ENCODE results near the gene SLC15A3. TPM values are rescaled to one million over a fixed set of nuclear protein-coding genes. Genes with fewer than 3 reads are reported as not detected.

SLC15A3 gene
- total RNA-seq, 1 experiment from 2014 or later = 8.7 TPM

DNA sequence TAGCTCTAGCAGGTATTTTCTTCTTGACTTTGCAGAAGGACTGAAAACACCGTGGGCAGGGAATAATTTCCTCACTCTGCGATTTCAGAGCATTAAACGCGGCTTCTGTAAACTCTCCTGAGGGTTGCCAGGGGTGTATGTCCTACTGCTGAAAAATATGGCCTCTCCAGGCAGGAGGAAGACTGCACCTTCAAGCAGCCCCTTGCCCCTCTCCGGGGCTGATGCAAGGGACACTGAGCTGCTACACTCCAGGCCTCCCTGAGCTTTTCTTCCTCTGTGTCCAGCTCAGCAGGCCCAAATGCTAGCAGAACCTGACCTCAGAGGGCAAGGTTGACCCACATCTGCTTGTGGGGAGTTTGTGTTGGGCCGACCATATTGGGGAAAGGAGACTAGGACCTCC is 21.7 kb upstream of the SLC15A3 start:
- in situ Hi-C loops (cut with HindIII; ENCODE audit: low pct_unique_long_range_greater_than_20kb, low sequenced_read_pairs) (no loop called here), intact Hi-C loops (cut with micrococcal nuclease; ENCODE audit: unreplicated experiment) (no loop called here)
- ChIA-PET CTCF (no interaction called here), POLR2A (no interaction called here)
- H3K27ac ChIP-seq (ENCODE audit: low read length) = no peak overlapping the region
- H3K27me3 ChIP-seq (ENCODE audit: control insufficient read depth, insufficient read depth, low read length) = no peaks in the 10 kb centered on the region
- DNase-seq (ENCODE audit: low read depth, low spot score) = no peak
- no peaks in the 10 kb centered on the region for H3K9me3 ChIP-seq (ENCODE audit: control insufficient read depth, insufficient read depth, low read depth, low read length)
- no peak for ATAC-seq
- BruUV-seq (replicated peaks) = no TSS peak
- H3K4me3 ChIP-seq (ENCODE audit: low read depth in 2 of 2, low read length in 2 of 2) = no peak overlapping the region
- no peak for TF ChIP-seq POLR2AphosphoS5 (IDR thresholded peaks at IDR 0.05; ENCODE audit: low read depth, low read length)
- TF ChIP-seq TCF7L2 (IDR thresholded peaks at IDR 0.05; ENCODE audit: low read depth, low read length) = no peak
- TF ChIP-seq, protein P1, sequence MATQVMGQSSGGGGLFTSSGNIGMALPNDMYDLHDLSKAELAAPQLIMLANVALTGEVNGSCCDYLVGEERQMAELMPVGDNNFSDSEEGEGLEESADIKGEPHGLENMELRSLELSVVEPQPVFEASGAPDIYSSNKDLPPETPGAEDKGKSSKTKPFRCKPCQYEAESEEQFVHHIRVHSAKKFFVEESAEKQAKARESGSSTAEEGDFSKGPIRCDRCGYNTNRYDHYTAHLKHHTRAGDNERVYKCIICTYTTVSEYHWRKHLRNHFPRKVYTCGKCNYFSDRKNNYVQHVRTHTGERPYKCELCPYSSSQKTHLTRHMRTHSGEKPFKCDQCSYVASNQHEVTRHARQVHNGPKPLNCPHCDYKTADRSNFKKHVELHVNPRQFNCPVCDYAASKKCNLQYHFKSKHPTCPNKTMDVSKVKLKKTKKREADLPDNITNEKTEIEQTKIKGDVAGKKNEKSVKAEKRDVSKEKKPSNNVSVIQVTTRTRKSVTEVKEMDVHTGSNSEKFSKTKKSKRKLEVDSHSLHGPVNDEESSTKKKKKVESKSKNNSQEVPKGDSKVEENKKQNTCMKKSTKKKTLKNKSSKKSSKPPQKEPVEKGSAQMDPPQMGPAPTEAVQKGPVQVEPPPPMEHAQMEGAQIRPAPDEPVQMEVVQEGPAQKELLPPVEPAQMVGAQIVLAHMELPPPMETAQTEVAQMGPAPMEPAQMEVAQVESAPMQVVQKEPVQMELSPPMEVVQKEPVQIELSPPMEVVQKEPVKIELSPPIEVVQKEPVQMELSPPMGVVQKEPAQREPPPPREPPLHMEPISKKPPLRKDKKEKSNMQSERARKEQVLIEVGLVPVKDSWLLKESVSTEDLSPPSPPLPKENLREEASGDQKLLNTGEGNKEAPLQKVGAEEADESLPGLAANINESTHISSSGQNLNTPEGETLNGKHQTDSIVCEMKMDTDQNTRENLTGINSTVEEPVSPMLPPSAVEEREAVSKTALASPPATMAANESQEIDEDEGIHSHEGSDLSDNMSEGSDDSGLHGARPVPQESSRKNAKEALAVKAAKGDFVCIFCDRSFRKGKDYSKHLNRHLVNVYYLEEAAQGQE (IDR thresholded peaks at IDR 0.05; ENCODE audit: insufficient read depth in 1 of 2, low read depth in 2 of 2, low read length in 1 of 2) = no peak
- TF ChIP-seq, protein P2, sequence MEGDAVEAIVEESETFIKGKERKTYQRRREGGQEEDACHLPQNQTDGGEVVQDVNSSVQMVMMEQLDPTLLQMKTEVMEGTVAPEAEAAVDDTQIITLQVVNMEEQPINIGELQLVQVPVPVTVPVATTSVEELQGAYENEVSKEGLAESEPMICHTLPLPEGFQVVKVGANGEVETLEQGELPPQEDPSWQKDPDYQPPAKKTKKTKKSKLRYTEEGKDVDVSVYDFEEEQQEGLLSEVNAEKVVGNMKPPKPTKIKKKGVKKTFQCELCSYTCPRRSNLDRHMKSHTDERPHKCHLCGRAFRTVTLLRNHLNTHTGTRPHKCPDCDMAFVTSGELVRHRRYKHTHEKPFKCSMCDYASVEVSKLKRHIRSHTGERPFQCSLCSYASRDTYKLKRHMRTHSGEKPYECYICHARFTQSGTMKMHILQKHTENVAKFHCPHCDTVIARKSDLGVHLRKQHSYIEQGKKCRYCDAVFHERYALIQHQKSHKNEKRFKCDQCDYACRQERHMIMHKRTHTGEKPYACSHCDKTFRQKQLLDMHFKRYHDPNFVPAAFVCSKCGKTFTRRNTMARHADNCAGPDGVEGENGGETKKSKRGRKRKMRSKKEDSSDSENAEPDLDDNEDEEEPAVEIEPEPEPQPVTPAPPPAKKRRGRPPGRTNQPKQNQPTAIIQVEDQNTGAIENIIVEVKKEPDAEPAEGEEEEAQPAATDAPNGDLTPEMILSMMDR (IDR thresholded peaks at IDR 0.05) = no peak
- no peak for TF ChIP-seq SIN3A (IDR thresholded peaks at IDR 0.05; ENCODE audit: borderline replicate concordance, insufficient read depth, low read depth, low read length)
- no peaks in the 10 kb centered on the region for H3K36me3 ChIP-seq (ENCODE audit: control insufficient read depth, insufficient read depth, low read length)
- no peaks in the 10 kb centered on the region for H3K4me1 ChIP-seq (ENCODE audit: control insufficient read depth, insufficient read depth, low read length)

DNA sequence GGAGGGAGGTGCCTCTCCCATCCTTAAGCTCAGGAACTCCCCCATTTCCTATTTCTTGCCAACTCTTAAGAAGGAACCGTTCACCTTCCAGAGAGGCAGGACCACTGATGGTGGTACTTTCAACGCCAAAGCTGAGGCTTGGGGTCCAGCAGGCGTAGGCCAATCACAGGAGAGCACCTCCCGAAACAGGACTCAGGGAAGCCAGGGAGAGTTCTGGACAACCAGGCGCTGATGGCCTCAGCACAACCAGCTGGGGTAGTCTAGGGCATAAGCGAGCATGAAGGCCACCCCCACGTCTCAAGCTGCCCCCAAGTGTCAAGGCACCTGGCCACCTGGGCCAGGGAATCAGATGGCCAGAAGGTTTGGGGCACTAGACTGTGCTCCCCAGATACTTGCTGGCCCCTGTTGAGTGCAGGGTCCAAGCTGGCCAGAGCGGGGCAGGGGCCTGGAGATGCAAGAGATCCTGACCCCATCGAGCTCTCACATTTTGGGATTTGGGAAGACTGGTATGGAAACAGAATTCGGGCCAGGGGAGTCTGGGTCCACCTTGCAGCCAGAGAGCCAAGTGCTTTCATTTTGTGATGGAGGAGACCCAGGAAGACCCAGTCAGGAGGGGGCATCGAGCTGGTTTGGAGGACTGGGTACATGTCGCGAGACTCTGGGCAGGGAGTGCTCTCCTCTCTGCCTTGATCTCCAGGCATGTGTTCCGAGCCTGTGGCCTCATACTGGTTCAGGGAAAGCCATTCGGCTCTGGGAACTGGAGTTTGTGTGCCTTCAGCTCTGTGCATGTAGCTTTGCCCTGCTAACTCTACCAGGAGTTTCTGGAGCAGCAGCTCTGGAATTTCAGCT is 20.4 kb upstream of the SLC15A3 start:
- DNase-seq (ENCODE audit: low read depth, low spot score) = no peak
- Histone ChIP-seq H3K4me3 (ENCODE audit: low read depth in 2 of 2, low read length in 2 of 2) (no peak overlapping the region), H3K36me3 (ENCODE audit: control insufficient read depth, insufficient read depth, low read length) (no peaks in the 10 kb centered on the region), H3K27me3 (ENCODE audit: control insufficient read depth, insufficient read depth, low read length) (no peaks in the 10 kb centered on the region), H3K4me1 (ENCODE audit: control insufficient read depth, insufficient read depth, low read length) (no peaks in the 10 kb centered on the region), H3K9me3 (ENCODE audit: control insufficient read depth, insufficient read depth, low read depth, low read length) (no peaks in the 10 kb centered on the region), H3K27ac (ENCODE audit: low read length) (no peak overlapping the region)
- in situ Hi-C loops (cut with HindIII; ENCODE audit: low pct_unique_long_range_greater_than_20kb, low sequenced_read_pairs) = no loop called here
- no TSS peak for BruUV-seq (replicated peaks)
- ATAC-seq = peak; percentile 49
- POLR2A ChIA-PET = no interaction called here
- TF ChIP-seq, protein P1 (IDR thresholded peaks at IDR 0.05; ENCODE audit: insufficient read depth in 1 of 2, low read depth in 2 of 2, low read length in 1 of 2) = no peak
- TF ChIP-seq POLR2AphosphoS5 (IDR thresholded peaks at IDR 0.05; ENCODE audit: low read depth, low read length) (no peak), TCF7L2 (IDR thresholded peaks at IDR 0.05; ENCODE audit: low read depth, low read length) (no peak), SIN3A (IDR thresholded peaks at IDR 0.05; ENCODE audit: borderline replicate concordance, insufficient read depth, low read depth, low read length) (no peak)
- TF ChIP-seq, protein P2 (IDR thresholded peaks at IDR 0.05) = no peak
- CTCF ChIA-PET = no interaction called here
- intact Hi-C loops (cut with micrococcal nuclease; ENCODE audit: unreplicated experiment) = no loop called here

All from Panc1 (cell line).